ENCODE data around the gene PLEKHA6. TPM values are rescaled to one million over a fixed set of nuclear protein-coding genes. Genes with fewer than 3 reads are reported as not detected.

PLEKHA6 gene
- total RNA-seq, 1 experiment from 2014 or later = 5.5 TPM

DNA sequence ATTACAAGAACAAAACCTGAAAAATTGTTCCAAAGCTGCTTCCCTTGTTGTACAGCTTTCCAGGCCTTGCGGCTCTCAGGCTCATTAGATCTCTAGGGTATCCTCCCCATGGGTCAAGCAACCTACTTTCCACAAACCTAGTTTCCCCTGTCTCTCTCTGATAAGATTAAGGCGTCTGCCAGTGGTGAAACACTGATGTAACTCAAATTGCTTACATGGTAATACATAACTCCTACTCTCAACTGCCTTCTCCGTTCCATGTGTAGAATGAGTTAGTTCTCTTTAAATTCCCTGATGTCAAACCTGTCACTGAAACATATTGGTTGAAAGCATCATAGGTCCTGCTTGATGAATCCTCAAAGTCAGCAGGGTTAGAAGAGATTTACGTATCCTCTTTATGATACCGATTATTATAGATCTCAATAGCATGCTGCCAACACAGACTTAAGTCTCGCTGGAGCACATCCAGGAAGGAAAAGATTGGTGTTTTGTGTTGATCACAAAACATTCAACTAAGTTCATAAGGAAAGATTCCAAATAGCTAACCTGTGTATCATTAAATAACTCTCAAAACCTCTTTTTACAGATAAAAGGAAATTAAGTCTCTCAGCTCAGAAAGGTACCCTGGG is 41.3 kb upstream of the PLEKHA6 start:
- H3K4me1 ChIP-seq (ENCODE audit: control insufficient read depth, insufficient read depth, low read length) = peaks cover 16% of the 10 kb centered on the region
- no peak for TF ChIP-seq SIN3A (IDR thresholded peaks at IDR 0.05; ENCODE audit: borderline replicate concordance, insufficient read depth, low read depth, low read length)
- peak; percentile 20; the same call in 1 of the 2 replicates for TF ChIP-seq POLR2AphosphoS5 (IDR thresholded peaks at IDR 0.05; ENCODE audit: low read depth, low read length)
- H3K27me3 ChIP-seq (ENCODE audit: control insufficient read depth, insufficient read depth, low read length) = no peaks in the 10 kb centered on the region
- DNase-seq (ENCODE audit: low read depth, low spot score) (no peak), ATAC-seq (no peak)
- intact Hi-C loops (cut with micrococcal nuclease; ENCODE audit: unreplicated experiment) (no loop called here), in situ Hi-C loops (cut with HindIII; ENCODE audit: low pct_unique_long_range_greater_than_20kb, low sequenced_read_pairs) (no loop called here)
- ChIA-PET CTCF (no interaction called here), POLR2A (no interaction called here)
- BruUV-seq (replicated peaks) = no TSS peak
- no peak overlapping the region for H3K4me3 ChIP-seq (ENCODE audit: low read depth in 2 of 2, low read length in 2 of 2)
- H3K36me3 ChIP-seq (ENCODE audit: control insufficient read depth, insufficient read depth, low read length) = peaks cover 28% of the 10 kb centered on the region
- no peaks in the 10 kb centered on the region for H3K9me3 ChIP-seq (ENCODE audit: control insufficient read depth, insufficient read depth, low read depth, low read length)
- H3K27ac ChIP-seq (ENCODE audit: low read length) = no peak overlapping the region

DNA sequence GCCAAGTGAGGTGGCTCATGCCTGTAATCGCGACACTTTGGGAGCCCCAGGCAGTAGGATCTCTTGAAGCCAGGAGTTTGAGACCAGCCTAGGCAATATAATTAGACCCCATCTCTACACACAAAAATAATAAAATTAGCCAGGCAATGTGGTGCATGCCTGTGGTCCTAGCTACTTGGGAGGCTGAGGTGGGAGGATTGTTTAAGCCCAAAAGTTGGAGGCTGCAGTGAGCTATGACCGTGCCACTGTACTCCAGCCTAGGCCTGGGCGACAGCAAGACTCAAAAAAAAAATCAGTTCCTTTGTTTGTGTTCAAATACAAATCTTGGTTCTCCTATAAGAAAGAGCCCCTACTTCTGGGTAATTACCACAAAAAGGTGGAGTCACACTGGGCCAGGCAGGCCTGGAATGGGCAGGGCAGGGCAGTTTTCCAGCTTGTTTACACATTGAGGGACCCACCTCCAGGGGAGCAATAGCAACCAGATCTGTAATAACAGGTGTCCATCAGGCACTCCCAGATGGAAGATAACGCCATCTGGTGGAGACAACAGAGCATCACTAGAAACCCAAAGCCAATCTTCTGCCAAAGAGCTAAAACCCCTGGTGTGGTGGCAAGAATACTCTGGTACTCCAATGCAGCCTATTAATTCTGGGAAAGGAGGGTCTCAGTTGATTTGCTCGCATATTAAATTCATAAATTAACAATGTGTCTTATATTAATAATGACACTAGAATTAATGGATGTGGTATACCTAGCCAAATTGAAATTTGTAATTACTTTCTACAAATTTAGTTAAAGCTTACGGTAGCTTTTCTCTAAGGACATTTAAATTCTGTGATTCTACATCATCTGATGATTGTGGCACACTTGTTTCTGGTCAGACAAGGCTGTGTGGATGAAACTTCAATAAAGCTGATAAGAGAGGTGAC is 38.7 kb upstream of the PLEKHA6 start:
- in situ Hi-C loops (cut with HindIII; ENCODE audit: low pct_unique_long_range_greater_than_20kb, low sequenced_read_pairs) (no loop called here), intact Hi-C loops (cut with micrococcal nuclease; ENCODE audit: unreplicated experiment) (no loop called here)
- peak; percentile 61 for DNase-seq (ENCODE audit: low read depth, low spot score)
- Histone ChIP-seq H3K9me3 (ENCODE audit: control insufficient read depth, insufficient read depth, low read depth, low read length) (no peaks in the 10 kb centered on the region), H3K4me1 (ENCODE audit: control insufficient read depth, insufficient read depth, low read length) (no peaks in the 10 kb centered on the region), H3K4me3 (ENCODE audit: low read depth in 2 of 2, low read length in 2 of 2) (no peak overlapping the region), H3K27ac (ENCODE audit: low read length) (no peak overlapping the region), H3K27me3 (ENCODE audit: control insufficient read depth, insufficient read depth, low read length) (no peaks in the 10 kb centered on the region), H3K36me3 (ENCODE audit: control insufficient read depth, insufficient read depth, low read length) (peaks cover 5% of the 10 kb centered on the region)
- BruUV-seq (replicated peaks) = no TSS peak
- ATAC-seq = peak; percentile 91
- CTCF ChIA-PET = interaction anchor here (0.6 to 1.6 kb wide), 14 partner anchors 9 to 1017 kb away, joined by 3 to 9 read pairs (median 4); partner anchors contain the start of gene MDM4
- POLR2A ChIA-PET = interaction anchor here (0.6 to 0.7 kb wide), 4 partner anchors 93 to 891 kb away, joined by 3 to 9 read pairs (median 6); no protein-coding TSS in a partner anchor
- peak; percentile 34; the same call in 1 of the 2 replicates for TF ChIP-seq POLR2AphosphoS5 (IDR thresholded peaks at IDR 0.05; ENCODE audit: low read depth, low read length)
- TF ChIP-seq SIN3A (IDR thresholded peaks at IDR 0.05; ENCODE audit: borderline replicate concordance, insufficient read depth, low read depth, low read length) = no peak
- no peak for TF ChIP-seq REST (IDR thresholded peaks at IDR 0.05; ENCODE audit: insufficient read depth in 1 of 2, low read depth in 2 of 2, low read length in 1 of 2)
- TF ChIP-seq, protein P1, sequence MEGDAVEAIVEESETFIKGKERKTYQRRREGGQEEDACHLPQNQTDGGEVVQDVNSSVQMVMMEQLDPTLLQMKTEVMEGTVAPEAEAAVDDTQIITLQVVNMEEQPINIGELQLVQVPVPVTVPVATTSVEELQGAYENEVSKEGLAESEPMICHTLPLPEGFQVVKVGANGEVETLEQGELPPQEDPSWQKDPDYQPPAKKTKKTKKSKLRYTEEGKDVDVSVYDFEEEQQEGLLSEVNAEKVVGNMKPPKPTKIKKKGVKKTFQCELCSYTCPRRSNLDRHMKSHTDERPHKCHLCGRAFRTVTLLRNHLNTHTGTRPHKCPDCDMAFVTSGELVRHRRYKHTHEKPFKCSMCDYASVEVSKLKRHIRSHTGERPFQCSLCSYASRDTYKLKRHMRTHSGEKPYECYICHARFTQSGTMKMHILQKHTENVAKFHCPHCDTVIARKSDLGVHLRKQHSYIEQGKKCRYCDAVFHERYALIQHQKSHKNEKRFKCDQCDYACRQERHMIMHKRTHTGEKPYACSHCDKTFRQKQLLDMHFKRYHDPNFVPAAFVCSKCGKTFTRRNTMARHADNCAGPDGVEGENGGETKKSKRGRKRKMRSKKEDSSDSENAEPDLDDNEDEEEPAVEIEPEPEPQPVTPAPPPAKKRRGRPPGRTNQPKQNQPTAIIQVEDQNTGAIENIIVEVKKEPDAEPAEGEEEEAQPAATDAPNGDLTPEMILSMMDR (IDR thresholded peaks at IDR 0.05) = peak; percentile 89
- TF ChIP-seq TCF7L2 (IDR thresholded peaks at IDR 0.05; ENCODE audit: low read depth, low read length) = no peak

All from Panc1 (cell line).